HEK293 (cell line): ENCODE data around the gene LRRC8C.

Experiments used
- CTCF ChIA-PET: fragments of 350-600 bp; formaldehyde crosslinking; extraction: SDS; loops from one replicate; lab custom pipeline; 2021; ENCODE audit warnings: antibody characterized with exemption; lab: Yijun Ruan, JAX
- POLR2A ChIA-PET: fragments of 300-600 bp; formaldehyde crosslinking; extraction: SDS; loops from one replicate; lab custom pipeline; 2020; ENCODE audit warnings: antibody characterized with exemption, inconsistent platforms; lab: Yijun Ruan, JAX
- H3K27ac ChIP-seq: fragments of 200-500 bp; sonication (Bioruptor generic); 2 replicates; pipeline ENCODE4 v1.5.1; 2014; ENCODE audit warnings: low read depth, low read length, control low read depth, inconsistent platforms; ENCODE audit errors: extremely low read depth
- H3K36me3 ChIP-seq, 2 experiments: fragments of 200-500 bp in 1 of 2; sonication (Bioruptor generic) in 1 of 2; 1 replicate in 1 of 2; 2 replicates in 1 of 2; pipeline ENCODE4 v1.5.1; 2014 to 2017; ENCODE audit warnings: inconsistent platforms in 2 of 2, low read length in 2 of 2; ENCODE audit not compliant: control insufficient read depth in 2 of 2, insufficient read depth in 1 of 2
- H3K4me1 ChIP-seq: fragments of 200-500 bp; sonication (Bioruptor generic); 2 replicates; pipeline ENCODE4 v1.5.1; 2014; ENCODE audit warnings: mild to moderate bottlenecking, low read length, inconsistent platforms; ENCODE audit not compliant: control insufficient read depth, insufficient read depth
- H3K4me3 ChIP-seq: 2 replicates; pipeline ENCODE4 v1.5.1; 2011; ENCODE audit warnings: low read depth, mild to moderate bottlenecking, control low read depth, low read length, moderate library complexity
- H3K9me3 ChIP-seq: fragments of 200-500 bp; sonication (Bioruptor generic); 2 replicates; pipeline ENCODE4 v1.5.1; 2014; ENCODE audit warnings: low read depth, low read length, inconsistent platforms; ENCODE audit not compliant: control insufficient read depth, insufficient read depth
- HOXD13 ChIP-seq: sonication (generic); formaldehyde crosslinking; IDR thresholded peaks from 2 replicates; pipeline ENCODE4 v1.8.0; 2022; ENCODE audit warnings: missing genetic modification reagents, borderline replicate concordance
- OVOL3 ChIP-seq: fragments of 450-650 bp; formaldehyde crosslinking; IDR thresholded peaks from 2 replicates; pipeline ENCODE4 v1.5.1; 2016; ENCODE audit warnings: missing biosample characterization, missing genetic modification characterization
- WT1 ChIP-seq: fragments of 450-650 bp; formaldehyde crosslinking; IDR thresholded peaks from 2 replicates; pipeline ENCODE4 v1.5.1; 2016; ENCODE audit warnings: missing biosample characterization, missing genetic modification characterization
- ZFP69B ChIP-seq: fragments of 450-650 bp; formaldehyde crosslinking; IDR thresholded peaks from 2 replicates; pipeline ENCODE4 v1.5.1; 2016; ENCODE audit warnings: missing biosample characterization, missing genetic modification characterization
- ZNF473 ChIP-seq: fragments of 450-650 bp; formaldehyde crosslinking; IDR thresholded peaks from 2 replicates; pipeline ENCODE4 v1.5.1; 2017; ENCODE audit warnings: missing biosample characterization, missing genetic modification characterization
- TF ChIP-seq, protein P1 (sequence below): fragments of 450-650 bp; IDR thresholded peaks from 2 replicates; pipeline ENCODE4 v1.5.1; 2018; ENCODE audit warnings: missing biosample characterization, mild to moderate bottlenecking, missing genetic modification characterization
- TF ChIP-seq, protein P2 (sequence below): fragments of 450-650 bp; formaldehyde crosslinking; IDR thresholded peaks from 2 replicates; pipeline ENCODE4 v1.5.0; 2017; ENCODE audit warnings: missing biosample characterization, missing genetic modification characterization, borderline replicate concordance
- TF ChIP-seq, protein P3 (sequence below): fragments of 450-650 bp; formaldehyde crosslinking; IDR thresholded peaks from 2 replicates; pipeline ENCODE4 v1.5.1; 2016; ENCODE audit warnings: missing biosample characterization, missing genetic modification characterization, borderline replicate concordance
- TF ChIP-seq, protein P4 (sequence below): fragments of 450-650 bp; formaldehyde crosslinking; IDR thresholded peaks from 2 replicates; pipeline ENCODE4 v1.5.1; 2016; ENCODE audit warnings: missing biosample characterization, missing genetic modification characterization, low read depth
- TF ChIP-seq, protein P5 (sequence below): fragments of 450-650 bp; formaldehyde crosslinking; IDR thresholded peaks from 2 replicates; pipeline ENCODE4 v1.5.1; 2016; ENCODE audit warnings: missing biosample characterization, missing genetic modification characterization, borderline replicate concordance

LRRC8C gene

DNA sequence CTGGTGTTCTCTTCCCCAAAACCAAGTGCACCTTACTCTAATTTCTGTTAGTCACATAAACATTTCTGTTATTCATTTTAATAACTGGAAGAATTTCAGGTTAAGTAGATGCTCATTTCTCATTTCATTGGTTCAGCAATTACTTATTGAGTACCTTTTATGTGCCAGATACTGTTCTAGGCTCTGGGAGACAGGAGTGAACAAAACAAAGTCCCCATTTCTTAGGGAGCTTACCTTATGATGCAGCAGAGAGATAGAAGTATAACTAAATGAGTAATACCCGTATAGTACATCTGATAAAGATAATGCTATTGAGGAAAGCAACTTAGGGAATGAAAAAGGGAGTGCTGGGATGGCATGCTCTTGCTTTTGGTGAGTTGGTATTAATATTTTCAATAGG, 33.7 kb downstream of the LRRC8C start:
- CTCF ChIA-PET: interaction anchor here (1.5 kb wide), 1 partner anchor 96 kb away, joined by 6 read pairs; no protein-coding TSS in a partner anchor
- Histone ChIP-seq H3K36me3 (no peaks in the 10 kb centered on the region), H3K4me1 (no peaks in the 10 kb centered on the region)
- POLR2A ChIA-PET: no interaction called here
- TF ChIP-seq ZNF473 (tag by site-specific recombination) (no peak), ZFP69B (tag by site-specific recombination) (no peak), WT1 (no peak)
- TF ChIP-seq, protein P1, sequence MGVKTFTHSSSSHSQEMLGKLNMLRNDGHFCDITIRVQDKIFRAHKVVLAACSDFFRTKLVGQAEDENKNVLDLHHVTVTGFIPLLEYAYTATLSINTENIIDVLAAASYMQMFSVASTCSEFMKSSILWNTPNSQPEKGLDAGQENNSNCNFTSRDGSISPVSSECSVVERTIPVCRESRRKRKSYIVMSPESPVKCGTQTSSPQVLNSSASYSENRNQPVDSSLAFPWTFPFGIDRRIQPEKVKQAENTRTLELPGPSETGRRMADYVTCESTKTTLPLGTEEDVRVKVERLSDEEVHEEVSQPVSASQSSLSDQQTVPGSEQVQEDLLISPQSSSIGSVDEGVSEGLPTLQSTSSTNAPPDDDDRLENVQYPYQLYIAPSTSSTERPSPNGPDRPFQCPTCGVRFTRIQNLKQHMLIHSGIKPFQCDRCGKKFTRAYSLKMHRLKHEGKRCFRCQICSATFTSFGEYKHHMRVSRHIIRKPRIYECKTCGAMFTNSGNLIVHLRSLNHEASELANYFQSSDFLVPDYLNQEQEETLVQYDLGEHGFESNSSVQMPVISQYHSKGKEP (tag by site-specific recombination): no peak
- TF ChIP-seq, protein P2, sequence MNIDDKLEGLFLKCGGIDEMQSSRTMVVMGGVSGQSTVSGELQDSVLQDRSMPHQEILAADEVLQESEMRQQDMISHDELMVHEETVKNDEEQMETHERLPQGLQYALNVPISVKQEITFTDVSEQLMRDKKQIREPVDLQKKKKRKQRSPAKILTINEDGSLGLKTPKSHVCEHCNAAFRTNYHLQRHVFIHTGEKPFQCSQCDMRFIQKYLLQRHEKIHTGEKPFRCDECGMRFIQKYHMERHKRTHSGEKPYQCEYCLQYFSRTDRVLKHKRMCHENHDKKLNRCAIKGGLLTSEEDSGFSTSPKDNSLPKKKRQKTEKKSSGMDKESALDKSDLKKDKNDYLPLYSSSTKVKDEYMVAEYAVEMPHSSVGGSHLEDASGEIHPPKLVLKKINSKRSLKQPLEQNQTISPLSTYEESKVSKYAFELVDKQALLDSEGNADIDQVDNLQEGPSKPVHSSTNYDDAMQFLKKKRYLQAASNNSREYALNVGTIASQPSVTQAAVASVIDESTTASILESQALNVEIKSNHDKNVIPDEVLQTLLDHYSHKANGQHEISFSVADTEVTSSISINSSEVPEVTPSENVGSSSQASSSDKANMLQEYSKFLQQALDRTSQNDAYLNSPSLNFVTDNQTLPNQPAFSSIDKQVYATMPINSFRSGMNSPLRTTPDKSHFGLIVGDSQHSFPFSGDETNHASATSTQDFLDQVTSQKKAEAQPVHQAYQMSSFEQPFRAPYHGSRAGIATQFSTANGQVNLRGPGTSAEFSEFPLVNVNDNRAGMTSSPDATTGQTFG: no peak
- TF ChIP-seq, protein P3, sequence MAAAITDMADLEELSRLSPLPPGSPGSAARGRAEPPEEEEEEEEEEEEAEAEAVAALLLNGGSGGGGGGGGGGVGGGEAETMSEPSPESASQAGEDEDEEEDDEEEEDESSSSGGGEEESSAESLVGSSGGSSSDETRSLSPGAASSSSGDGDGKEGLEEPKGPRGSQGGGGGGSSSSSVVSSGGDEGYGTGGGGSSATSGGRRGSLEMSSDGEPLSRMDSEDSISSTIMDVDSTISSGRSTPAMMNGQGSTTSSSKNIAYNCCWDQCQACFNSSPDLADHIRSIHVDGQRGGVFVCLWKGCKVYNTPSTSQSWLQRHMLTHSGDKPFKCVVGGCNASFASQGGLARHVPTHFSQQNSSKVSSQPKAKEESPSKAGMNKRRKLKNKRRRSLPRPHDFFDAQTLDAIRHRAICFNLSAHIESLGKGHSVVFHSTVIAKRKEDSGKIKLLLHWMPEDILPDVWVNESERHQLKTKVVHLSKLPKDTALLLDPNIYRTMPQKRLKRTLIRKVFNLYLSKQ: no peak
- TF ChIP-seq, all 188 proteins: peak for 0
- Histone ChIP-seq H3K27ac (no peak overlapping the region), H3K9me3 (no peaks in the 10 kb centered on the region), H3K4me3 (no peak overlapping the region)

DNA sequence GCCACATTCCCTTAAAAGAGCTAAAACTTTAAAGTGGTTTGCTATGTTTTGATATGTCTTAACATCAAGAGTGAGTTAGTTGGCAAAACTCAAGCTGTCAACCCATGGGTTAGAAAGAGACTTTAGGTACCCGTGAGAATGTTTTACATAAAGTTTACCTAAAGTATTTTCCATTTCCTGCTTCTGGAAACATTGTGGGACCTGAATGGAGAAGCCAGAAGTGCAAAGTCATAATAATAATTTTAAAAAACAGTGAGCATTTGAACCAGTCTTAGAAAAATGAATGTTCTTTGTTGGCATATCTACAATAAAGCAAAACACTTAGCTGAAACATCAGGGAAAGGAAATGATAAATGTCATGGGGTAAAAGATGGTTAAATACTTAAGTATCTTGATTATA, 34.8 kb downstream of the LRRC8C start:
- CTCF ChIA-PET: interaction anchor here (1.5 kb wide), 1 partner anchor 95 kb away, joined by 6 read pairs; no protein-coding TSS in a partner anchor
- H3K4me3 ChIP-seq: no peak overlapping the region
- TF ChIP-seq, protein P4, sequence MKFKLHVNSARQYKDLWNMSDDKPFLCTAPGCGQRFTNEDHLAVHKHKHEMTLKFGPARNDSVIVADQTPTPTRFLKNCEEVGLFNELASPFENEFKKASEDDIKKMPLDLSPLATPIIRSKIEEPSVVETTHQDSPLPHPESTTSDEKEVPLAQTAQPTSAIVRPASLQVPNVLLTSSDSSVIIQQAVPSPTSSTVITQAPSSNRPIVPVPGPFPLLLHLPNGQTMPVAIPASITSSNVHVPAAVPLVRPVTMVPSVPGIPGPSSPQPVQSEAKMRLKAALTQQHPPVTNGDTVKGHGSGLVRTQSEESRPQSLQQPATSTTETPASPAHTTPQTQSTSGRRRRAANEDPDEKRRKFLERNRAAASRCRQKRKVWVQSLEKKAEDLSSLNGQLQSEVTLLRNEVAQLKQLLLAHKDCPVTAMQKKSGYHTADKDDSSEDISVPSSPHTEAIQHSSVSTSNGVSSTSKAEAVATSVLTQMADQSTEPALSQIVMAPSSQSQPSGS (tag by site-specific recombination): no peak
- TF ChIP-seq OVOL3 (tag by site-specific recombination) (no peak), HOXD13 (no peak)
- TF ChIP-seq, protein P5, sequence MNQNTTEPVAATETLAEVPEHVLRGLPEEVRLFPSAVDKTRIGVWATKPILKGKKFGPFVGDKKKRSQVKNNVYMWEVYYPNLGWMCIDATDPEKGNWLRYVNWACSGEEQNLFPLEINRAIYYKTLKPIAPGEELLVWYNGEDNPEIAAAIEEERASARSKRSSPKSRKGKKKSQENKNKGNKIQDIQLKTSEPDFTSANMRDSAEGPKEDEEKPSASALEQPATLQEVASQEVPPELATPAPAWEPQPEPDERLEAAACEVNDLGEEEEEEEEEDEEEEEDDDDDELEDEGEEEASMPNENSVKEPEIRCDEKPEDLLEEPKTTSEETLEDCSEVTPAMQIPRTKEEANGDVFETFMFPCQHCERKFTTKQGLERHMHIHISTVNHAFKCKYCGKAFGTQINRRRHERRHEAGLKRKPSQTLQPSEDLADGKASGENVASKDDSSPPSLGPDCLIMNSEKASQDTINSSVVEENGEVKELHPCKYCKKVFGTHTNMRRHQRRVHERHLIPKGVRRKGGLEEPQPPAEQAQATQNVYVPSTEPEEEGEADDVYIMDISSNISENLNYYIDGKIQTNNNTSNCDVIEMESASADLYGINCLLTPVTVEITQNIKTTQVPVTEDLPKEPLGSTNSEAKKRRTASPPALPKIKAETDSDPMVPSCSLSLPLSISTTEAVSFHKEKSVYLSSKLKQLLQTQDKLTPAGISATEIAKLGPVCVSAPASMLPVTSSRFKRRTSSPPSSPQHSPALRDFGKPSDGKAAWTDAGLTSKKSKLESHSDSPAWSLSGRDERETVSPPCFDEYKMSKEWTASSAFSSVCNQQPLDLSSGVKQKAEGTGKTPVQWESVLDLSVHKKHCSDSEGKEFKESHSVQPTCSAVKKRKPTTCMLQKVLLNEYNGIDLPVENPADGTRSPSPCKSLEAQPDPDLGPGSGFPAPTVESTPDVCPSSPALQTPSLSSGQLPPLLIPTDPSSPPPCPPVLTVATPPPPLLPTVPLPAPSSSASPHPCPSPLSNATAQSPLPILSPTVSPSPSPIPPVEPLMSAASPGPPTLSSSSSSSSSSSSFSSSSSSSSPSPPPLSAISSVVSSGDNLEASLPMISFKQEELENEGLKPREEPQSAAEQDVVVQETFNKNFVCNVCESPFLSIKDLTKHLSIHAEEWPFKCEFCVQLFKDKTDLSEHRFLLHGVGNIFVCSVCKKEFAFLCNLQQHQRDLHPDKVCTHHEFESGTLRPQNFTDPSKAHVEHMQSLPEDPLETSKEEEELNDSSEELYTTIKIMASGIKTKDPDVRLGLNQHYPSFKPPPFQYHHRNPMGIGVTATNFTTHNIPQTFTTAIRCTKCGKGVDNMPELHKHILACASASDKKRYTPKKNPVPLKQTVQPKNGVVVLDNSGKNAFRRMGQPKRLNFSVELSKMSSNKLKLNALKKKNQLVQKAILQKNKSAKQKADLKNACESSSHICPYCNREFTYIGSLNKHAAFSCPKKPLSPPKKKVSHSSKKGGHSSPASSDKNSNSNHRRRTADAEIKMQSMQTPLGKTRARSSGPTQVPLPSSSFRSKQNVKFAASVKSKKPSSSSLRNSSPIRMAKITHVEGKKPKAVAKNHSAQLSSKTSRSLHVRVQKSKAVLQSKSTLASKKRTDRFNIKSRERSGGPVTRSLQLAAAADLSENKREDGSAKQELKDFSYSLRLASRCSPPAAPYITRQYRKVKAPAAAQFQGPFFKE: no peak
- H3K27ac ChIP-seq: no peak overlapping the region
- no peaks in the 10 kb centered on the region for H3K9me3 ChIP-seq
- H3K36me3 ChIP-seq: no peaks in the 10 kb centered on the region
- H3K4me1 ChIP-seq: 0 out of 2 replicates have a peak, but pooled peaks cover 6% of the 10 kb centered on the region
- POLR2A ChIA-PET: no interaction called here
